DMS114 treated with DMSO at 0.1 percent for 48 hours (cell line): ENCODE measurements around the gene KLHL40.

Source experiments
- DNase-seq: peaks from one replicate; lab custom pipeline; 2025; ENCODE audit not compliant: unreplicated experiment; lab: John Stamatoyannopoulos, UW

Gene KLHL40

DNA sequence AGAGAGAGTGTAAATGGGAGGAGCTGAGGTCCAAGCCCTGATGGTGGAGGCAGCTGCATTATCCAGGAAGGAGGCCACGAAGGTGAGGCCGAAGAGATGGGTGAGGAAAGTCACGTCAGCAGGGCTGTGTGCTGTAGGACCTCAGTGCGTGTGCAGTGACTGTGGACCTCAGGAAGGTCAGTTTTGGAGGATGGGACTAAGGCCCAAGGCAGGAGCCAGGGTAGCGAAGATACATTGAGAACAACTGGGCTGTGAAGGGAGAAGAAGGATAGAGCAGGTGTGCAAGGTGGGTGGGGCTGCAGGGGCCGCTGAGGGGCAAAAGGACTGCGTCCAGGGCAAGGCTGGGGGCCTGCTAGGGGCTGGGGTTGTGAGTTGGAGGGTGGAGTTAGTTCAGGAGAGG lies 4.9 kb downstream of the KLHL40 start:
- DNase-seq = no peak

DNA sequence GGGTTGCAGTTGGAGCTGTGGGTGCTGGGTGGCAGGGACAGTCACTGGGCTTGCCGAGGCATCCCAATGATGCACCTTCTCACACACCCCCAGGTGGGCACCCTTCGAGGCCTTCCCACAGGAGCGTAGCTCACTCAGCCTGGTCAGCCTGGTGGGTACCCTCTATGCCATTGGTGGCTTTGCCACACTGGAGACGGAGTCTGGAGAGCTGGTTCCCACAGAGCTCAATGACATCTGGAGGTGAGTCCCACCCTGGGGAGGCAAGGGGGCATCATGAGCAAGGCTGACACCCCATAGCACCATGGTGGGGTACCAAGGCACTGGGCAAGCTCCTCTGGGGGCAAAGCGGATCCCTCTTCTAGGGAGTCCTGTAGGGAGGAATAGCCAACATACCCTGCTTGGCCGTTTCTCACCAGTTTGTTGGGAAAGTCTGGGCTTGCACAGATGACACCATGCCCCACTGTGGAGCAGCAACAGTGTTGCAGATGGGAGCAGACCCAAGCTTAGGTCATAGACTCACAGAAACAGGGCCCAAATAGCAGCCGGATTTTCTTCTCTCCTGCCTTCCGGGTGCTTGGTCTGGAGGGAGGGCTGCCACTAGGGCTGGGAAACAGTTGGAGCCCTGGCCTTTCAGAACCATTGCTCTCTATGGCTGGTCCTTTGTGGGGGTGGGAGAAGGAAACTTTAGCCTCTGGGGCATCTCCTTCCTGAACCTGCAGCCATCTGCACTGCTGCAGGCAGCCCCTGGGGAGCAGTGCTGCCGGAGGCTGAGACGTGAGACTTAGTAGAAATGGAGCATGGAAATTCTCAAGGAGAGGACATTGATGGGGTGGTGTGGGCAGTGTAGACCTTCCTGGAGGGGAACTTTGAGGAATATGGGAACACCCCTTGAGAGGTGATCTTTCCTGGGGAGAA lies 5.7 kb downstream of the KLHL40 start:
- no peak for DNase-seq

DNA sequence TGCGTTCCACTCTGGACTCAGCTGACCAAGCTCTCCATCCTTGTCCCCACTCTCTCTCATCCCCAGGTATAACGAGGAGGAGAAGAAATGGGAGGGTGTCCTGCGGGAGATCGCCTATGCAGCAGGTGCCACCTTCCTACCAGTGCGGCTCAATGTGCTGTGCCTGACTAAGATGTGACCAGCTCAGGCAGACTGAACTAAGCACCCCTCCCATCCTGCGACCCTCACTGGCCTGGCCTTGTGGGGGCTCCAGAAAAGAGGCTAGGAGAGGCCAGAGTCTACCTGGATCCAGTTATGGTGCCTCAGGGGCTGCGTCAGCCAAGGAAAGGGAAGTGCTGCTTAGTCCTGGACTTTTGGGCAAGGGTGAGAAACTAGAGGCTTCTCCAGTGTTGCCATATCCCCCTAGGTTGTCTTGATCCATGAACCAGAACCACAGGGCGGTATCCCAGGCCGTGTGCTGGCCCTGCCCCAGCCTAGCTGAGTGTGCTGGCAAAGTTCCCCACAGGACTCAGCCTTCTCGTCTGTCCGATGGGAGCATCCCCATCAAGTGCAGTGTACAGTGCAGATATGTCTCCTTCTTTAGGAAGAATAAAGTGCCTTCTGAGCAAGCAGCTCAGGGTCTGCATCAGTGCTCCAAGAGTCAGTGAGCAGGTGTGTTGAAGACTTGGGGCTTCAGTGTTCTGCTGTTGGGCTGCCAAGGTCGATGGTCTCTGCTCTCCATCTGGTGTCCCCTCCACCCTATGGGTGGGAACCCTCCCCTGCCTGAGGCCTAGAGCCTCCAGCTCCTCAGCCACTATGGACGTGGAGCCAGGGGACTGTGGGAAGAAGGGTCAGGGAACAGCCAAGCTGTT lies 6.7 kb downstream of the KLHL40 start:
- no peak for DNase-seq

DNA sequence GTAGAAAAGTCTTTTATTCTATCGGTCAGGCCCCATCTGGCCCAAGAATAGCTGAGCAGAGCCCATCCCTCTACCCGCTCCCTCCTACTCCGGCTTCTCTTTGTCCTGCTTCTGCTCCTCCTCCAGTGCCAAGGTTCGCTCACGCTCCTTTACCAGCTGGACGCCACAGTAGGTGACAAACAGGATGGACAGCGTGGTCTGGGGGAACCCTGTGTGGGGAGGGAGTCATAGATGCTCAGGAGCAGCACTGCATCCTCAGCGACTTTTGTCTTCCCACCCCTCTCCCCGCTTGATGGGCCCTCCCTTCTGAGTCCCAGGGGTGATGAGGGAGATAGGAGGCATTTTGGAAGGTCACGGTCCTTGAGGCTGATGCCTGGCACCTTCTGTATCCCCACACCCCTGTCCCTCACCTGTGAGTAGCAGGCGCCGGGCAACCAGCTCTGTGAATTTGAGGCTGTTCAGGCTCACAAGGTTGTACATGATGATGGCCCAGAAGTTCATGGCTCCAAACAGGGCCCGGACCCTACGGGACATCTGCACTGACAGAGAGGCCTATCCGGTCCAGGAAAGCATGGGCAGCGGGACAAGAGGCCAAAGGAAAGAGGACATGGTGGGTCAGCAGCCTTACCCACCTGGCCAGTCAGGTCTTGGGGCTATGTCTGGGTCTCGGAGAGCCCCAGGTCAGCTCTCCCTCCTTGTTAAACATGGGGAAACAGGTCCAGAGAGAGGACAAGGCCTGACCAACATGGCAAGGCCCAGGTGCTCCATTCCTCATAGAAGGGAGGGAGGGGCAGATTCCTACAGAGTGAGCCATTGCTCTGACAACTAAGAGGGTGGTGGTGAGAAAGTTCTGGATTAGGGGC lies 7.6 kb downstream of the KLHL40 start:
- no peak for DNase-seq

DNA sequence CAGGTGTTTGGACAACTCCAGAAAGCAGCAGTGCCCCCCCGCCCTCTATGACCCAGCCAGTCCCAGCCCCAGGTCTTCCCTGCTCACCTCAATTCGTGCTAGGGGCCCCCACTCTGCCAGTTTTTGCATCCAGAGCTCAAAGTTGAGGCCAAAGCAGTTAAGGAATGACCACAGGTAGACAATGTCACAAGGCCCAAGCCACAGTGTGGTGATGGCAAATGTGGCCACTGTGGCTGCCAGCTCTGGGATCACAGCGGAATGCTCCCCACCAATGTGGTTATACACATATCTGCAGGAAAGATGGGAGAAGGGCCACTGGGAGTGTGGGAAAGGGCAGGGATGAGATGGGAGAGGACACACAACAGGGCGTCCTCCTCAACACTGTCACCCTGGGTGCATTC lies 8.2 kb downstream of the KLHL40 start:
- DNase-seq = no peak

DNA sequence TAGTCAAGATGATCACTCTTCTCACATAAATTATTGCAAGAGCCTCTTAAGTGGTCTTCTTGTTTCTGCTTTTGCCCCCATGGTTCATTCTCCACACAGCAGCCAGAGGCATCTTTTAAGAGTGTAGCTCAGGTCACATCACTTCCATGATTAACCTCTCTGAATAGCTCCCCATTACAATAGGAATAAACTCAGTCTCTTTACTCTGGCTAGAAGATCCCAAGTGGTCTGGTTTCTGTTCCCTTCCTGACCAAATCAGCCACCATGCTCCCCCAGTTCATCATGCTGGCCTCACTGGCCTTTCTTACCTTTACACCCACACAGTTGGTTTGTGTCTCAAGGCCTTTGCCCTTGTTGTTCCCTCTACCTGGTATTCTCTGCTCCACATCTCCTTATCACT lies 9.0 kb downstream of the KLHL40 start:
- no peak for DNase-seq

DNA sequence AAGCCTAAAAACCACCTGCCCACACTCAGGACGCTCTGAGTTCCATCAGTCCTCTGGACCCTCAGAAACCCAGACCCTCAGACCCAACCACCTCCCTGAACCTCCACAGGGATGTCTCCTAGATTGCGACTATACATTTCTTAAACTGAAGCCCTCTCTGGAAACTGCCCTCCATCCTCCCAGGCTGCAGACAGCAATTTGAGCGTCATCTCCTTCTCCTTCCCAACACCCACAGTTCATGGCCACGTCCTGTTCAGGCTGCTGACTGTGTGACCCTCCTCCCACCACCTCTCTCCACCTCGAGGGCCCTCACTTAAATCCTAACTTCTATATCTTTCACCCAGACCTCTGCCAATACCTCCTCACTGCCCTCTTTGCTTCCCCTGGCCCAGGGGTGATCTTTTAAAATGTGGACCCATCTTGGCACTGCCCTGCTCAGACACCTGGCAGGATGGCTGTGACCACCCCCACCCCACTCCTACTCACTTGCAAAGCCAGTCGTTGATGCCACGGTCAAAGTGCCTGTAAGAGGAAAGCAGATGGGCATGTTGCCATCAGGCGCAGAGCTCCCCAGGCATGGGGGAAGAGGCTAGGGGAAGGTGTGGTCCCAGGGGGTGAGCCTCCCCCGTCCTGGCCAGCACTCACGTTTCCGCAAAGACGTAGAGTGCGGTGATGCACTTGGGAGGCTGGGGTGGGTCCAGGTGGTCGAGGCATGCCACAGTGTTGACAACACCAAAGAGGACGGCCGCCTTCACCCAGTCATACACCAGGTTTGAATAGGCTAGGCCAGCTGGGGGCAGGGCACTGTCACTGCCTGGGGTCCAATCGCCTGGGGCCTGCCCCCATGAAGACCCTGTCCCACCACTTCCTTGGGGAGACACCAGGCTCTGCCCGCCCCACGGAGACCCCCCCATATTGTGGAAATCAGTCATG lies 11.3 kb downstream of the KLHL40 start:
- DNase-seq = no peak

DNA sequence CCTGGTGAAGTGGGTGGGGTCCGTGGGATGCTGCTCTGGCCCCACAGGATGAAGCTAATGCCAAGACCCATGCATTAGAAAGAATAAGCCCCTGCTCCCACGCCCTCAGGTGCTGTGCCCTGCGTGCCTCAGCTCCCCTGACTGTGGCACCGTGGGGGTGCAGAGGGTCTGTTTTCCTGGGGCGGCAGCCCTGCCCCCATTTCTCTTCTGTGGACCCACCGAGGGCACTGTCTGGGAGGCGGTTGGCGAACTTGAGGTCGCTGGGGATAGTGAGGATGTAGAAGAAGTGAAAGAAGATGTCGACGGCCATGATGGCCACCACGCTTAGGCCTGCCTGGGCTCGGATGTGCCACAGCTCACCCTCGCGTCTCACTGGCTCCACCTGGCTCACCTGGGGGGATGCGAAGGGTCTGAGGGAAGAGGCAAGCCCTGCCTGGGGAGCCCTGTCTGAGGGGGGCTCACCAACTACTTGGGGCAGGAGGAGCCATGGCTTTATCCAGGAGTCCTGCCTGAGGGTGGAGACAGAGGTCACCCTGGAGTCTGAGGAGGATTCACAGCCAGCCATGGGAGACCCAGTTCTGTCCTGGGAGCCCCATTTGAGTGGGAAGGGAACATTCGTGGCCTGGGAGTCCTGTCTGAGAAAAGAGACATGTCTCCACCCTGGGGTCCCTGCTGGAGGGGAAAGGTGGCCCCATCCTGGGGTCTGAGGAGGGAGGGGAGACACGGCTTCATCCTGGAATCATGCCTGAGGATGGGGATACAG lies 12.1 kb downstream of the KLHL40 start:
- DNase-seq = no peak

DNA sequence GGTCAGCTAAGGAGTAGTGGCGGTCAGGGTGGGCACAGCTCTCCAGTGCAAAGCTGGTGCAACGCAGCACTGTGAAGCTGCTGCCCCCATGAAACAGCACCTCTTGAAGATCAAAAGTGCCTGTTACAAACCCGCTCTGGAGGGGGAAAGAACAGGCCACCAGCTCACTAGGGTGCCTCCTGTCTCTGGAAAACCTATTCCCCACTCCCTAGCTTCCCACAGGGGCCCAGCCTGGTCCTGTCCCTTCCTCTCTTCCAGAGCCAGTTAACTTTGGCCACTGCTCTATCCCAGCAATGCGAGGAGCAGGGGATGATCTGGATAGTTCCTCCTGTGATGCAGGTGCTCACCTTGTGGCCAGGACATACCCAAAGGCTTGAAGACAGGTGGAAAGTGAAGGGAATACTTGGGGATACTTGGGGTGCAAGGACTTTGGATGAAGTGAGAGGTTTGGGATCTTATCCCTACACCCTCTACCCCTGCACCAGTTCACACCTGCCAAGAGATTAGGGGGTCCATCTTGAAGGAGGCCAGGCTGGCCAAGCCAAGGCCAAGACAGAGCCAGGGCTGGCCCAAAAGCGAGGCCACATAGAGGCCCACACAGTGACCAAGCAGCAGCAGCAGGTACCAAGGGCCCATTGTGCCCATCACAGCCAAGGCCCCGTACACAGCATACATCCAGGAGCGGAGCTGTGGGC lies 13.0 kb downstream of the KLHL40 start:
- DNase-seq = no peak

DNA sequence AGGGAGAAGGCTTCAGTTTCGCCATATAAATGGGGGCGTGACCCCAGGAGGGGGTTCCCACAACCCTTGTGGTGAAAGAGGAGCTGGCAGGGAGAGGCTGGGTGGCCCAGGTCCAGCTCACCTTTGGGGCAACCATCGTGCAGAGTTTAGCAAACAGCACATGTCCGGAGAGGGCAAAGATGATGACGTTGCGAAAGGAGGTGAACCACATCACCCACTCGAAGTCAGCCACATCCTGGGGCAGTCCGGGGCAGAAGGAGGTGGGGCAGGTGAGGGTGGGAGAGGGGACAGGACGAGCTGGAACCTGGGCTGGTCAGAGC lies 13.5 kb downstream of the KLHL40 start:
- no peak for DNase-seq

DNA sequence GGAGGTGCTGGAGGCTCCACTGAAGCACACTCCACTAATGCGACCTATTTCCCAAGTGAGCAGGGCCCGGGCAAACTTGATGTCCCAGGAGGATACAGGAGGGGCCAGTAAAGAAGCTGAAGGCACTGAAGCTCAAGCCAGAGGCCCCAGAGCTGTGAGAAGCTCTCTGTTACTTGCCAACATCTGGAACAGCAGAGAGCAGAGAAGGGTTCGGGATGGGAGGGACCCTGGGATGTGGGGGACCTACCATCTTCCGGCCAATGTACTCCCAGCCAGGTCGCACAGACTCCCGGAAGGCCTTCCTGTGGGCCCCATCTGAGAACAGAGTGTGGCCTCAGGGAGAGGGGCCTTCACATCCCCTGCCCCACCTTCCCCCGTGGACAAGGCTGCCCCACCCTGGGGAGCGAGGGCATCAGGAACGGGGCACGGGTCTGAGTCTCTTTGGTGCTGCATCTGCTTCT lies 14.2 kb downstream of the KLHL40 start:
- no peak for DNase-seq

DNA sequence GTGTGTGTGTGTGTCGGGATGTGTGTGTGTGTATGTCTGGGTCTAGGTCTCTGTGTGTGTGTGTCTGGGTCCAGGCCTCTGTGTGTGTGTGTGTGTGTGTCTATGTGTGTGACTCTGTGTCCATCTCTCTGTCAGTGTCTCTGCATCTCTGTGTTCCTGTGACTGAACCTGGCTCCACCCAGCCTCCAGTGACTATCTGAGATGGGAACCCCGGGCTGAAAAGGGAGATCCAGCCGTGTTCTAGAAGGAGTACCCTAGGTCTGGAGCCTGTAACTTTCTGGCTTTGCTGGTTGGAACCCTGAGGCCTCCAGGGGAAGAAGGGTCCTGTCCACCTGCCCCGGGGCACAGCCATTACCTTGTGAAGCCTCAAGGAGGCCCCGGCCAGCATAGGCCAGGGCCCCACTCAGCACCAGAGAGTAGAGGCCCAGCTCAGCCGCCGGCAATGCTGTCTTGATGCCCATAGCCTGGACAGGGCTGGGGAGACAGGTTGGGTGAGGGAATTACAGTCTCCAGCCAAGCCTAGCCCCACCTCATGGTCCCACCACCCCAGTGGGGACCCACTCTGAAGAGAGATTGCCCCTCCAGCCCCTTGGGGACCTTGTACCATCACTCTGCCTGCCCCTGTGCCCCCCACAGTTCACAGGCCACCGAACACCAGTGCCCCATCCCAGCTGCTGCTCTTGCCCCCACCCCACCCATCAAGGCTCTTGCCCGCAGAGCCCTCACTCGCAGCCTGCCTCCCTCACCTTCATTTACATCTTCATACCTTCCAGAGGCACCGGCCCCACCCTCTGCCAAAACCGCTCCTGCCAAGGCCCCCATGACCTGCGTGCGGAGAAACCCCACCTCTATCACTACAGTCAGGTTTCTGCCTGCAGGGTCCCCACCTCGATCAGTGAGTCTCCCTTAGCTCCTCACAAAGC lies 15.3 kb downstream of the KLHL40 start:
- no peak for DNase-seq

DNA sequence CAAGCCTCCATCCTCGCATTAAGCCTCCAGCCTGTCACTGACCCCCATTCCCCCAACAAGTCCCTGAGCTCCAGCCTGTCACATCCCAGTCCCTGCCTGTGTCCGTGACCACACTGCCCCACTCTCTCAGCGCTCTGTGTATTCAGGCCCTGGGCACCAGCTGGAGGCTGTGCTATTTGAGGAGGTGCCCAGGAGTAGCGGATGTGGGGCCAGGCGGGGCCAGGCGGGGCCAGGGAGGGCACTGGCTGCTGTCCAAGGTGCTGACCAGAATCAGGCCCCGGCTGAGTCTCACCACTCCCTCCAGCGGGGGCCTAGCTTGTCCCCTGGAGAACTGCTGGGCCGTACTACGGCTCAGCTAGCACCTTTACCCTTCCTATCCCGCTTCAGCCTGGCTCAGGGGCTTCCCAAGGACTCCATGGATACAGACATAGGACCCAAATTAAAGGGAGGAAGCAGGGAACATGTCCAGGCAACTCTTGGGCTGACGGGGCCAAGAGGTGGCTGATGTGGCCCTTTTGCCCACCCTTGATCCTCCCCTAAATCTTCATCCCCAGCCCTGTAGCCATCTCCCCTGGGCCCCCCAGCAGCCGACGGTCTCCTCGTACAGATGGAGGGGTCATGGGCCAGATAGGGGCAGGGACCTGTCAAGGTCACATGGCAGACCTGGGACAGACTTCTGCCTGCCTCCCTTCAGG lies 16.2 kb downstream of the KLHL40 start:
- no peak for DNase-seq

DNA sequence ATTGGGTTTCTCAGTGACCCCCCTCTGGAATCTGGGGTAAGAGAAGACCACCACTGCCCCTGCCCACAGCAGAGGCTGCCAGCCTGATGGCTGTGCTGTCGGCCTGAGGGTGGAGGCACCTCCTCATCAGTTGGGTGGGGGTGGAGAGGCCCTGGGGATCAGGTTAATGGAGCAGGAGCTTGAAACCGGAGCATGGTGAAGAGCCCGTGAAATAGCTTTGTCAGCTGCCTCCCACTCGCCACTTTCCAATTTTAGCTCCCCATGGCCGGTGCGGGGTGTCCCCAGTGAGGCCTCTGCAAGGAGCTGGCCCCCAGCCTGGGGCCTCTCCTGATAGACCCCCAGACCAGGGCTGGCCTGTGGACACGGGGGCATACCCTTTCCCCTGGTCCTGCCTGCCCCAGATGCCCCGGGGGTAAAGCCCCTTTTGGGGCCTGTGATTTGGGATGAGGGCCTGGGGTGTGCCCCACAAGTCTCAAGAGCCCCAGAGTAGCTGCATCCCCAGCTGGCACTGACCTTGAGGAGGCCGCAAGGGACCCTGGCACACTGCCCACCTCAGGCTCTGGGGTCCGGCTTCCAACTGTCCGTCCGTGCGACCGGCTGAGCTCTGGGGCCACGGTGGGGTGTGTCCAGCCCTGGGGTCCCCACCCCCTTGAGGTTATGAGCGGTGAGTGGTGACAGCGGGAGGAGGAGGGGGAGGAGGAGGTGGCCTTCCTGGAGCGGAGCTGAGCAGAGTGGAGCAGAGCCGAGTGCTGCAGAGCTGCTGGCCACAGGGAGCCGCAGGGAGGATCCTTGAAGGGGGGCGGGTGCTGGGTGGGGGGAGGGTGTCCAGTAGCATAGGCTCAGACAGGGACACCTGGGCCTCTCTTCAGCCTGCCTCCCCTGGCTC lies 17.0 kb downstream of the KLHL40 start, which contains the start of gene HHATL:
Gene HHATL (minus strand): TSS at position 733 of the 886 bp plus-strand sequence. CDS start 1,972 bp downstream, outside the sequence.
- DNase-seq = no peak

DNA sequence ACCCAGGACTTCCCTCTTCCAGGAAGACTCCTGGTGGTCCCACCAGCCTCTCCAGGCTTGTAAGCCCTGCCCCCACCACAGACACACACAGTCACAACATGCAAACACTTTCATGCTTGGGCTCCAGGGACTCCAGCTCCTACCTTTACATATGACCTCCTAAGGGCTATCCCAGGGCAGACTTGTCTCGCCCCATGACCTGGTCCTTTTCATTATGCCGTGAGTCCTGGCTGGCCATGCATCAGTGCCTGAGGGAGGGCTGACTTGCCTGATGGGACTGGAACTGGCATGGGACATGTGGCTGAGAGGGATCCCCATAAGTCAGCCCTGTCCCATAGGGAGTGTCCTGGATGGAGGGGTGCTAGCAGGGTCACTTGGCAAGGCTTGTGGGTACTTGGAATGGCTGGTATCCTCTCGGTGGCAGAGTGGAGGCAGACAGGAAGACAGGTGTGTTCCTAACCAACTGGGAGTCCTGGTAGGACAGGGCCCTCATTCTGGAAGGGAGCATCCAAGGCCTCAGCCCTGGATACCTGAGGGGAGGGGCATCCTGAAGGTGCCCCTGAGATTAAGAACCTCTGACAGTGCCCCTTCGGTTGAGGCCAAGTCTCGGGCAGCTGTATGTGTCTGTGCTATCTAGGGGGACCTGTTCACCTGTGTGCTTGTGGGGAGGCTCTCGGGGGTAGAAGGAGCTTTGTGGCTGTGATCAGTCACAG lies 17.8 kb downstream of the KLHL40 start:
- no peak for DNase-seq

DNA sequence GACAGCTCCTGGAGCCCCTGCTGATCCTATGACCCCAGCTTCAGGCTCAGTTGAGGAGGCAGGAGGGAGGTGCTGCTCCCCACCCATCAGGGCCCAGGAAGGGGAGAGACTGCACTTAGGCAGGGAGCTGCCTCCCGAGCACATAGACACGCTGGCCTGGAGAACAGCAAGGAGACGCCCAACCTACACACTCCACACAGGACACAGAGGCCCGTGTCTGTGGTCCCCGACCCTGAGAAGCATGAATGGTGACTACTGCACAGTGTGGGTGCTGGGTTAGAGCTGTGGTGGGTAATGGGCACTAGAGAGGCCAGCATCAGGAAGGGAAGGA lies 18.3 kb downstream of the KLHL40 start:
- DNase-seq = no peak
